Measurements from ENCODE around the gene UBTD2.
"Not testable (repeated sequence)": the region's sequence is repeated elsewhere in the genome, so short reads cannot be mapped to it uniquely, and the experiment has no call there.

Gene UBTD2, protein sequence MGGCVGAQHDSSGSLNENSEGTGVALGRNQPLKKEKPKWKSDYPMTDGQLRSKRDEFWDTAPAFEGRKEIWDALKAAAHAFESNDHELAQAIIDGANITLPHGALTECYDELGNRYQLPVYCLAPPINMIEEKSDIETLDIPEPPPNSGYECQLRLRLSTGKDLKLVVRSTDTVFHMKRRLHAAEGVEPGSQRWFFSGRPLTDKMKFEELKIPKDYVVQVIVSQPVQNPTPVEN

DNA sequence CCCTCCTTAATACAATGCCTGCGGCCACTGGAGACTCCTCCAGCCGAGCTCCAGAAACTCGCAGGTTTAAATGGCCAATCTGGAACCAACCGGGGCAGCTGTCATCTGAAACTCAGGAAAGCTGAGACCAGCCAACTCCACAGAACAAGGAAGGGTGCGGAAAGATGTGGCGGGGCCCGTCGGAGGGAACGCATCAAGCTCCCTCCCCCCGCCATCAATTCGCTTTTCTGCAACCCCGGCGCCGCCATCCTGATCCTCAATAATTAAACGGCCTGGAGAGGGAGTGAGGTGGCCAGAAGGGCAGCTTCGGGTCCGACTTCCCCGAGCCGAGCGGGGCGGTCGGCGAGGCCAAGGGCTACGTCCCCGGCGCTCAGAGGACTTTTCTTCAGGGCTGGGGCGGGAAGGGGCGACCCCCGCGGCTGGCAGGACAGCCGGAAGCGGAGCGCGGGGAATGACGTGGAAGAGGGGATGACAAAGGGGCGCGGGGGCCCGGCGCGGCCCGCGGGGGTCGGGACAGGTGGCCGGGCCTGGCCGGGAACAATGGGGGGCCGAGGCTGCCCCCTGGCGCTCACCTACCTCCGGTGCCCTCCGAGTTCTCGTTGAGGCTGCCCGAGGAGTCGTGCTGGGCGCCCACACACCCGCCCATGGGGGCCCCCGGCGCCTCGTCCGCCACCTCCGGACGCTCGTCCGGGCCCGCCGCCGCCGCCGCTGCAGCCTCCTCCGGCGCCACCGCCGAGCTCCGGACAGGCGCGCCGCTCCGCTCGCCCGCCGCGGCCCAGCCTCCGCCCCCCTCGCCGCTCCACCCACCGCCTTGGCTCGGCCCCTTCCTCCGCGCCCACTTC is at the start of gene UBTD2:
Gene UBTD2, minus strand, starts transcription at position 745 of the 842 bp plus-strand sequence. Its CDS starts 99 bp downstream, at position 646.
- in situ Hi-C loops (cut with MboI; ENCODE audit: low sequenced_read_pairs) = loop anchor here (10.0 to 25.0 kb wide), 2 partner anchors 168 to 371 kb away; no protein-coding TSS in a partner anchor

DNA sequence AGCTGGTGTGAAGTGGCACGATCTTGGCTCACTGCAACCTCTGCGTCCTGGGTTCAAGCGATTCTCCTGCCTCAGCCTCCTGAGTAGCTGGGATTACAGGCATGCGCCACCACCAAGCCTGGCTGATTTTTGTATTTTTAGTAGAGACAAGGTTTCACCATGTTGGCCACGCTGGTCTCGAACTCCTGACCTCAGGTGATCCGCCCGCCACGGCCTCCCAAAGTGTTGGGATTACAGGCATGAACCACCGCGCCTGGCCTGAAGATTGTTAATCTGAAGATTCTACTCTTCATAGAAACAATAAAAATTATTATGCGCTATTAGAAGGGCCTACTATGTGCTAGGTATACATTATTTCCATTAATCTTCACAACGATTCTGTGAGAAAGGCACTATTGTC is 43.3 kb upstream of the UBTD2 start:
- in situ Hi-C loops (cut with MboI; ENCODE audit: low sequenced_read_pairs) = not testable (repeated sequence)

DNA sequence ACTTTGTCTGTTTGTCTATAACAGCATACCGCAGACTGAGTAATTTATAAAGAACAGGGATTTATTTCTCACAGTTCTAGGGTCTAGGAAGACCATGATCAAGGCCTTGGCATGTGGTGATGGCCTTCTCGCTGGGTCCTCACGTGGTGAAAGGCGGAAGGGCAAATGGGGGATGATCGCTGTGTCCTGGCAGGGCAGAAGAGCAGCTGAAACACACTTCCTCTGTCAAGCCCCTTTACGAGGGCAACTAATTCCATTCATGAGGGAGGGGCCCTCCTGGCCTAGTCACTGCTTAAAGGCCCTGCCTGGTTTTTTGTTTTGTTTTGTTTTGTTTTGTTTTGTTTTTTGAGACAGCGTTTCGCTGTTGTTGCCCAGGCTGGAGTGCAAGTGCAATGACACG is 41.9 kb upstream of the UBTD2 start:
- in situ Hi-C loops (cut with MboI; ENCODE audit: low sequenced_read_pairs) = no loop called here

DNA sequence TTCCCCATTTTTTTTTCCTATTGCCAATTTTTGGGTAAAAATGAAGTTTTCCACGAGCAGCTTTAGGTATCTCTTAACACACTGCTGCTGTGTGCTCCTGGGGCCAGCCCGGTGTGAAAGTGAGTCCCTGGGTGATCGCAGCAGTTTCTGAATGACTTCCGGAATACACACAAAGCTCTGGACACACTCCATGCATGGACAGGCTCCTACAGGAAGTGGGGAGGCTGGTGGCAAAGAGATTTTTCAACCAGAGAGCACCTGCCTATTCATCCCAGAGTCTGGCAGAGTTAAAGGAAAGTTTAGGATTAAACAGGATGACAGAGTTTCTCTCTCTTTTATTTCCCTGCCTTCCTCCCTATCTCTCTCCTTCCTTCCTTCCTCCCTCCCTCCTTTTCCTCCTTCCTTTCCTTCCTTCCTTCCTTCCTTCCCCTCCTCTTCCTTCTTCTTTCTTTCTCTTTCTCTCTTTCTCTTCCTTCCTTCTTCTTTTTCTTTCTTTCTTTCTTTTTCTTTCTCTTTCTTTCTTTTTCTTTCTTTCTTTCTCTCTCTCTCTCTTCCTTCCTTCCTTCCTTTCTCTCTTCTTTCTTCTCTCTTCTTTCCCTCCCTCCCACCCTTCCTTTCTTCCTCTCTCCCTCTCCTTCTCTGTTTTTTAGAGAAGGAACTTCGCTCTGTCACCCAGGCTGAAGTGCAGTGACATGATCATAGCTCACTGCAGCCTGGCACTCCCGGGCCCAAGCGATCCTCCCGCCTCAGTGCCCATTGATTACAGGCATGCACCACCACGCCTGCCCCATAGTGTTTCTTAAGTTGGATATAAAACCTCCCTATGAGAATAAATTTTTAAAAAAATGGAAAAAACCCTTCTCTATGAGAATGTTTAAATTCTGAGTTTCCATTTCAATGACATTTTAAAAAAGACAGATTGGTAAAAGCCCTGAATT is 38.7 kb upstream of the UBTD2 start:
- in situ Hi-C loops (cut with MboI; ENCODE audit: low sequenced_read_pairs) = no loop called here

DNA sequence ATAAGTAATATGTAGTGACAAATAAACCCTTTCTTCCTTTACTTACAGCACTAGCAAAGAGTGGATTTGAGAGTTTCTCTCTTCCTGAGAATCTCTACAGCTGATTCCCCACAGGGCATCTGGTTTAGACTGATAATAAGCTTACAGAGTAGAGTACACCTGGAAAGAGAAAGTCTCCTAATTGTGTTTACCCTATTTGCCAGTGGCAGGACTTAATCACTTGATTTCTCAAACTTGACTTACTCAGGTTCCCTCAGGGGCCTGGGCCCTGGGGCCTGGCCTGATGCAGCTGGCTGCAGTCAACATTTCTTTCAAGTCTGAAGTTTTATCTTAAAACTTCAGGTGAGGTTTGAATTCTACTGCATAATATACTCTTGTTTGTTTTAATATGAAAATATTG is 38.0 kb upstream of the UBTD2 start:
- in situ Hi-C loops (cut with MboI; ENCODE audit: low sequenced_read_pairs) = no loop called here

DNA sequence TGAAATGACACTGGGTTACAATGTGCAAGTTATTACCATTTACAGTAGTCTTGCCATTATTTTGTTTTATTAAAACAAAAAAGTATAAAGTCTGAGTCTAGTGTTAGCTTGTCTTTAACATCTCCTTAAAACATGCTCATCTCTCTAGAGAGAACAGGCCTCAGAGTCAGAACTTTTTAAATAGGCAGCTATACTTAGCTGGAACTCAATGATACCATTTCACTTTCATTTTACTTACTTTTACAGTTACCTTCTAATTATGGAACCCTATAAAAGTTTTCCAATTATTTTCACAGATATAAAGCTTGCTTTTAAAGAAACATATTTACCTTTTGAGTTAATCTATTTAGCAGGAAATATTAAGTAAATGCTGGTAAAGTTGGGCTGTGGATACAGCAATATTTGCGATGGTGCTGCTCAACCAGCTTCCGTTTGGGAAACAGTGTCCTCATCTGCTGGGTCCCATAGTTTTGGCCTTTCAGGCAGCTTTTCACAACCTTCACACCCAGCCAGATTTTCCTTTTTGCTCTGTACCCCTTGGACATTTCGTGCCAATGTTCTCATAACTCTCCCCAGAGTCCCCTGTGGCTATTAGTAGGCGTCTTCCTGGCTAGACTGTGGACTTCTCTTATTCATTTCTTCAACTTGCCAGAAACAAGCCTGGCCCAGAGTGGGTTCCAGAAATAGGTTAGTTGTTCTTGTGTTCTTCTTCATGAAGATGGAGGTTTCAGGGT is 36.3 kb upstream of the UBTD2 start:
- in situ Hi-C loops (cut with MboI; ENCODE audit: low sequenced_read_pairs) = no loop called here

DNA sequence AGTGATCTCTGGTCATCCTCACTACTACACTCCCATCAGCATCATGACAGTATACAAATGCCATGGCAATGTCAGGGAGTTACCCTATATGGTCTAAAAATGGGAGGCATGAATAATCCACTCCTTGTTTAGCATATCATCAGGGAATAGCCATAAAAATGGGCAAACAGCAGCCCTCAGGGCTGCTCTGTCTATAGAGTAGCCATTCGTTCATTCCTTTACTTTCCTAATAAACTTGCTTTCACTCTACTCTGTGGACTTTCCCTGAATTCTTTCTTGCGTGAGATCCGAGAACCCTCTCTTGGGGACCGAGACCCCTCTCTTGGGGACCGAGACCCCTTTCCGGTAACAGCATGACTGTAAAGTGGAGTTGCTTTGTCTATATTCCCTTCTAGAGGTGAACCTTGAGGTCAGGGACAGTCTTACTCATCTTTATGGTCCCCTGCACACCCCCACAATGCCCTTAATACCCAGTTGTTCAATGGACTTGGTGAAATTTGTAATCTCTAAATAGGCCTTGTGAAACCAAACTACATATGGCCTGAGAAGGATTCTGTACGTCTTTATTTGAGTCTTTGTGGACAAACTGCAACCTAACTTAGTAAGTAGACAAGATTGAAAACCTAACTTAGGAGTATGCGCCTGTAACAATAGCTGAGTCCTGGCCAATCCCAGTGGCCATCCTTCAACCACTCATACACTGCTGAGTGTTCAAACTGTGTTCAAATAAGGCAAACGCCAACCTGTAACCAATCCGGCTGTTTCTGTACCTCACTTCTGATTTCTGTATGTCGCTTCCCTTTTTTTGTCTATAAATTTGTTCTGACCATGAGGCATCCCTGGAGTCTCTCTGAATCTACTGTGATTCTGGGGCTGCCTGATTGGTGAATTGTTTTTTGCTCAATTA is 32.3 kb upstream of the UBTD2 start:
- in situ Hi-C loops (cut with MboI; ENCODE audit: low sequenced_read_pairs) = no loop called here

DNA sequence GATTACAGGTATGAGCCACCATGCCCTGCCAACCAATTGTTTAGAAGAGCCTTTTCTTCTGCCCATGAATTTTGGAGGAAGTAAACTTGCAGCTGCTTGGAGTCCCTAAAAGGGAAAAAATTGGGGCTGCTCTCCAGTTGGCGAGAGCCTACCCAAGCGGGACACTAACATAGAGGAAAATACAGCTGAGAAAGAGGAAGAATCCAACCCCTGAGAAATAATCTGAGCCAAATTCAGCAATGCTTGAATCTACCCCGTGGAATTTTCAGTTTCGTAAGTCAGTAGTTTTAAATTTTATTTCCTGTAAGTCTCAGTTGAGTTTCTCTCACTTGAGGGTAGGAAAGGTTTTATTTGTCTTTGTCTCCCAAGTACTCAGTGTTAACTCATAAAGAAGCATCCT is 30.4 kb upstream of the UBTD2 start:
- in situ Hi-C loops (cut with MboI; ENCODE audit: low sequenced_read_pairs) = no loop called here

DNA sequence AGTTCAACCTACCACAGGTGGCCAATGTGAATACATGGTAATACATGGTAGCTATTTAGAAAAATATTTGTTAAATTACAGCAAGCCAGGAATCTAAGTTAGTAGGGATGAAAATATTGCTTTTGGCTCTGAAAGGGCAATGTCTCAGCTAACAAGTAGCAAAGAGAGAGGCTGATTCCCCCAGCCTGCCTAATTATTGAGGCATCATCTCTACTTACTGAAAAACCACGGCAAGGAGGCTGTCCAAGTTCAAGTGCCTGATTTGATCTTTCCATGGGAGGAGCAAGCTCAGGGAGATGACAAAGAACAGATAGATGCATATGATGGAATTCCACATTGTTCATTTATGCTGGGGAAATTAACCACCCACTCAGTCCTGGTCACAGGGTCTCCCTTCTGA is 28.7 kb upstream of the UBTD2 start:
- in situ Hi-C loops (cut with MboI; ENCODE audit: low sequenced_read_pairs) = no loop called here

DNA sequence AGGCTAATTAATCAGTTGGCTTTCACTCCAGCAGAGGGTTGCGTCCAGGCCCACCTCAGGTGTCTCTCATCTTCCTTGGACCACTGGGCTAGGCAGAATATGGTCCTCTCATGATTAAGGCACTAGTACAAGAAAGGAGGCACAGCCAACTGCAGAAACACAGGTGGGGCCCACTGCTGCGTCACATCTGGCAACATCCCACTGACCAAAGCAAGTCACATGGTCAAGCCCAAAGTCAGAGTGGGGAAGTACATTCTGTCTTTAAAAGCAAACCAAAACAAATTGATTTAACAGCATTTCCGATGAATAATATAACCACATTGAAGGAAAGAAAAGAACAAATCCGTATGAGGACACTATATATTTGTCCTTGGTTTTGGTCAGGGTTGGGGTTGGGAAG is 28.0 kb upstream of the UBTD2 start:
- in situ Hi-C loops (cut with MboI; ENCODE audit: low sequenced_read_pairs) = no loop called here

DNA sequence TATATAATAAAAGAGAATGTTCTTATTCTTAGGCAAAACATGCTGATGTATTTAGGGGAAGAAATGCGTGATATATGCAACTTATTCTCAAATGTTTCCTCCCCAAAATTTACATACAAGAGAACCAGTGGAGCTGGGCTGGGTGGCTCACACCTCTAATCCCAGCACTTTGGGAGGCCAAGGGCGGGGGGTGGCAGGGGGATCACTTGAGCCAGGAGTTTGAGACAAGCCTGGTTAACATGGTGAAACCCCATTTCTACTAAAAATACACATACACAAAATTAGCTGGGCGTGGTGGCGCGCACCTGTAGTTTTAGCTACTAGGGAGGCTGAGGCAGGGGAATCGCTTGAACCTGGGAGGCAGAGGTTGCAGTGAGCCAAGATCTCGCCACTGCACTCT is 27.5 kb upstream of the UBTD2 start:
- in situ Hi-C loops (cut with MboI; ENCODE audit: low sequenced_read_pairs) = no loop called here

DNA sequence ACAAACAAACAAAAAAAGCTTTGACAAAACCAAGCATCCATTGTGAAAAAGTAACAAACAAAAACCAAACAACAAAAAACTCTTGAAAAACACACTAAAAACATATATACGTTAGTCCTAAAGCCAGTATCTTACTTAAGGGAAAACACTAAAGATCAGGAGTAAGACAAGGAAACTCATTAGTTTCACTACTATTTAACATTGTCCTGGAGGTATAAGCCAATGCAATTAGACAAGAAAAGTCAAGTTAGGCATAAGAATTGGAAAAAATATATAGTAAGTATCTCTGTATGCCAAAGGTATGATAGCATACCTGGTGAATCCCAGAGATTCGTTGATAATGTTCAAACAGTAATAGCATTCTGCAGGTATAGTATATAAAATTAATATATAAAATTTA is 21.8 kb upstream of the UBTD2 start:
- in situ Hi-C loops (cut with MboI; ENCODE audit: low sequenced_read_pairs) = no loop called here

DNA sequence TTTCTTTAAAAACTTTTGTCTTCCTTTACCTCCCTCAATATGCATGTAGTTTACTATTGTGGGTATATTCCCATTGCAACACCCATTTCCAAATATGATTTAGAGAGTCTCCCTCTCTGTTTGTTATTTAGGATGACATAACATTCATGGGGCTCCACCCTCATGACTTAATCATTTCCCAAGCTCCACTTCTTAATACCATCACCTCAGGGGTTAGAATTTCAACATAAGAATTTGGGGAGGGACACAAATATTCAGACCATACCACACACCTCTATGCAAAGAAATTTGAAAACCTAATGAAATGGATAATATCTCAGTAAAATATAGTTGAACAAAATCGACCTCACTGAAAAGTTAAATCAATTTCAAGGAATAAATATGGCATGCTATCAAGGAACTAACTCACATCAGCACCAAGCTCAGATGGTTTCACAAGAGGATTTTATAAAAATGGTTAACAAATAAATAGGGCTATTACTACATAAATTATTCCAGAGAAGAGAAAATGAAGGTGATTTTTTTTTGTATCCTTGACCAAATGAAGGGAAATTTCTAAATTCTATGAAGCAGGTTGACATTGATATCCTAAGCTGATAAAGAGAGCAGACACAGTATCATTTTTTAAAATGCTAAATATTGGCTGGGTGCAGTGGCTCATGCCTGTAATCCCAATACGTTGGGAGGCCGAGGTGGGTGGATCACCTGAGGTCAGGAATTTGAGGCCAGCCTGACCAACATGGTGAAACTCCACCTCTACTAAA is 20.2 kb upstream of the UBTD2 start:
- in situ Hi-C loops (cut with MboI; ENCODE audit: low sequenced_read_pairs) = no loop called here

DNA sequence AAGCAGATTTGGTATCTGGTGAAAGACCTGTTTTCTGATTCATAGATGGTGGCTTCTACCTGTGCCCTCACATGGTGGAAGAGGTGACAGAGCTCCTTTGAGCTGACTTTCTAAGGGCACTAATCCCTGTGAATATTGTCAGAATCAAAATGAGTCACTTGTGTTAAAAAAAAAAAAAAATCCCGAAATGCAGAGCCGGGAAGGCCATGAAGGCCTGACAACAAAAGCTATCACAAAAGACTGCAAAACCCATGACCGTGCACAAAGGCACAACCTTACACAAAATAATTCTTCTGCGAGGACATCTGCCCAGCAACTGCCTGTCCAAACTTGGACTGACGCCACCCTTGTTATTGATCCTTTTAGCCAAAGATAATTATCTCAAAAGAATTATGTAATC is 19.6 kb upstream of the UBTD2 start:
- in situ Hi-C loops (cut with MboI; ENCODE audit: low sequenced_read_pairs) = no loop called here

DNA sequence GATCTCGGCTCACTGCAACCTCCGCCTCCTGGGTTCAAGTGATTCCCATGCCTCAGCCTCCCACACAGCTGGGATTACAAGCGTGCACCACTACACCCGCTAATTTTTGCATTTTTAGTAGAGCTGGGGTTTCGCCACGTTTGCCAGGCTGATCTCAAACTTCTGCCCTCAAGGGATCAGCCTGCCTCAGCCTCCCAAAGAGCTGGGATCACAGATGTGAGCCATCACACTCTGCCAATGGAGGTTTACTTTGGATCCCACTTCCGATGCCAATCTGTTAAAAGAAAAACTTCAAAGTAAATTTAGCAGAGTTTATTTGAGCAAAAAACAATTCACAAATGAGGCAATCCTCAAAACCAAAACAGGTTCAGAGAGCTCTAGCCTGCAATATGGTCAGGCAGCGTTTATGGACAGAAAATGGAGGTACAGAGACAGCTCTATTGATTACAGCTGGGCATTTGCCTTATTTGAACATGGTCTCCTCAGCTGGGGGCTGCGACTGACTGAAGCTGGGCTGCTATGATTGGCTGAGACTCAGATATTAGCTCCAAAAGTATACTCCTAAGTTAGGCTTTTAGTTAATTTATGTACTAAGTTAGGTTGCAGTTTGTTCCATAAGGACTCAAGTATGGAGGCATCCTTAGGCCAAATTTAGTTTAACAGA is 18.6 kb upstream of the UBTD2 start:
- in situ Hi-C loops (cut with MboI; ENCODE audit: low sequenced_read_pairs) = no loop called here

DNA sequence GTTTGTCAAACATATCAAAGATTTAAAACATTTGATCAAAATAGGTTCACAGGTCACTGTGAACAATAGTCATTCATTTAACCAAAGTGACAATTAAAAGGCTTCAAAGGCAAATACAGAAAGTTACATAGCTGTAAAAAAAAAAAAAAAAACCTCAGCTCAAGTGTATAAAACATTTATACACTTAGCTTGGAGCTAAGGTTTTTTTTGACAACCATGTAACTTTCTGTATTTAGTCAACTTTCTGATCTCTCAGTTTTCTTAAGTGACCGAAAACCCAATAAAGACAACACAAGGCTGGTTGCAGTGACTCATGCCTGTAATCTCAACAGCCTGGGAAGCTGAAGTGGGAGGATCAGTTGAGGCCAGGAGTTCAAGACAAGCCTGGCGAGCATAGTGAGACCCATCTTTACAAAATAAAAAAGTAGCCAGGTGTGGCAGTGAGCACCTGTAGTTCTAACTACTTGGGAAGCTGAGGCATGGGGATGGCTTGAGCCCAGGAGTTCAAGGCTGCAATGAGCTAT is 16.4 kb upstream of the UBTD2 start:
- in situ Hi-C loops (cut with MboI; ENCODE audit: low sequenced_read_pairs) = loop anchor here (25.0 kb wide), 1 partner anchor 388 kb away; no protein-coding TSS in a partner anchor

DNA sequence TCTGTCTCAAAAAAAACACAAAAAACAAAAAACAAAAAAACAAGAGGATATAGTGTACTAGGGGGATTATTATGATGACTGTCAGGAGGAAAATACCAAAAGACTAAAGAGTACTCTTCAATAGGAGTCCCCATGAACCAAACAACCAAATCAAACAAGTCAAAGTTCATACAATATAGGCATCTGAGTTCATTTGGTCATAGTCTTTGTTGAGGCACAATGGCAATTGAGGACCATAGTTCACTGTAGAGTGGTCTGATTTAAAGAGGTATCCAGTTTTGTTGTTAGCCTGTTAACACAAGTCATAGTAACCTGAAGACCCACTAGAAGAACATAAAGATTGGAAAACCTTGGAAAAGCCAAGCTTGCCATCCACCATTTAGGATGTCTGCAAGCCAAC is 11.3 kb upstream of the UBTD2 start:
- in situ Hi-C loops (cut with MboI; ENCODE audit: low sequenced_read_pairs) = loop anchor here (25.0 kb wide), 1 partner anchor 383 kb away; no protein-coding TSS in a partner anchor
